ENCODE data around the gene FCN1. TPM values are rescaled to one million over a fixed set of nuclear protein-coding genes. Genes with fewer than 3 reads are reported as not detected.

FCN1 gene
- total RNA-seq, 3 donors from 2014 or later = not detected

DNA sequence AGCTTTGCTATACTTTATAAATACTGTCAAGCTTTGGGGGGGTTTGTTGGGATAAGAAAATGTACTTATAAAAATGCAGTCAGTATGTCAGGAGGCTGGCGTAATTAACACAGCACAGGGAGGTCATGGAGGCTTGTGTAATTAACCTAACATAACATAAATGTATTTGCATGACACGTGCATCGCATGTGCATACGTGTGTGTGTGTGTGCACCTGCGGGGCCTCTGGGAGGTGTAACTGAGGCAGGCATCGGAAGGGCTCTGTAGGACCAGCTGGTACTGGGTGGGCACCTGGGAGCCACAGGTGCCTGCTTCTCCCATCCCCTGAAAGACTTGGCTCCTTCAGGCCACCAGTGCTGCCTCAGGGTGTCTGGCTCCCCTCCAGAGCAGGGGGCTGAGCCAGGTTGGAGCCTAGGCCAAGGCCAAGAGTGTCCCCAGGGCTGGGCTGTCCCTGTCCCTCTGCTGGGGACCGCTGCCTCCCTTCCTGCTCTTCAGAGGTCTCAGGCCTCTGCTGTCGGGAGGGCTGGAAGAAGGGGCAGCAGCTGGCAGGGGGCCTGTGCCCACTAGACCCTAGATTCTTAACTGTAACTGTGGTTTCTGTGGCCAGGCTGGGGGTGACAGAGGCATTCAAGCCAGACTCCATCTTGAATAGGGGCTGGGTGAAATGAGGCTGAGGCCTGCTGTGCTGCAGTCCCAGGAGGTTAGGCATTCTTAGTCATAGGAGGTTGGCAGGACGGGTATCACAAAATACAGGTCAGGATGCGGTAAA lies 28.1 kb downstream of the FCN1 start:
- Mint-ChIP-seq H3K9me3 (no peaks in the 10 kb centered on the region), H3K4me3 (no peak overlapping the region), H3K4me1 (ENCODE audit: low read depth) (peaks cover 1% of the 10 kb centered on the region), H3K27me3 (ENCODE audit: low read depth) (peaks cover 25% of the 10 kb centered on the region), H3K36me3 (ENCODE audit: insufficient read depth) (no peaks in the 10 kb centered on the region)
- DNase-seq (no peak), ATAC-seq (no peak)

DNA sequence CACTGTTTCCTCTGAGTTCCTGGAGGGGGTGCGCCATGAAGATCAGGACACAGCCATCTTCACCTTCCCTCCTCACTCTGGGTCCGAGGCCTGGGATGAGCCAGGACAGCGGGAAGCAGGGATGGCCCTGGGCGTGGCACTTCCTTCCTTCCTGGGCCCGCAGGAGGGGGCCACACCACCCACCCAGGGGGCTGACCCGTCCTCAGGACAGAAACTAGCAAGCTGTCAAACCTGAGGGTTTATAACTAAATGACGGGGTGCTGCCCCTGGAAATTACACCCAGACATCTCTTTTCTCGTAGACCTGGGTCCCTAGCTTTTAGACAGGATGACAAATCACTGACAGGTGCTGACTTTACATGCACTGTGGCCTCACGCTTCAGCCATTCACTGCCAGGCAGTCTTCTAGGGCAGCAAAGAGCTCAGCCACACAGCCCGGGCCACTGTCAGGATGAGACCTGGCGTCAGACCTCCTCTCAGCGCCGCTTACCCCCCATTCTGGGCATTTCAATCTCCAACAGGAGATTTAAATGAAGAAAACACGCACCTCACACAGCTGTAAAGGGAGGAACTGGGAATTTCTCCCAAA lies 29.0 kb downstream of the FCN1 start:
- ATAC-seq (no peak), DNase-seq (no peak)
- Mint-ChIP-seq H3K36me3 (ENCODE audit: insufficient read depth) (no peaks in the 10 kb centered on the region), H3K4me1 (ENCODE audit: low read depth) (peaks cover 1% of the 10 kb centered on the region), H3K9me3 (no peaks in the 10 kb centered on the region), H3K27me3 (ENCODE audit: low read depth) (peaks cover 20% of the 10 kb centered on the region), H3K4me3 (no peak overlapping the region)

DNA sequence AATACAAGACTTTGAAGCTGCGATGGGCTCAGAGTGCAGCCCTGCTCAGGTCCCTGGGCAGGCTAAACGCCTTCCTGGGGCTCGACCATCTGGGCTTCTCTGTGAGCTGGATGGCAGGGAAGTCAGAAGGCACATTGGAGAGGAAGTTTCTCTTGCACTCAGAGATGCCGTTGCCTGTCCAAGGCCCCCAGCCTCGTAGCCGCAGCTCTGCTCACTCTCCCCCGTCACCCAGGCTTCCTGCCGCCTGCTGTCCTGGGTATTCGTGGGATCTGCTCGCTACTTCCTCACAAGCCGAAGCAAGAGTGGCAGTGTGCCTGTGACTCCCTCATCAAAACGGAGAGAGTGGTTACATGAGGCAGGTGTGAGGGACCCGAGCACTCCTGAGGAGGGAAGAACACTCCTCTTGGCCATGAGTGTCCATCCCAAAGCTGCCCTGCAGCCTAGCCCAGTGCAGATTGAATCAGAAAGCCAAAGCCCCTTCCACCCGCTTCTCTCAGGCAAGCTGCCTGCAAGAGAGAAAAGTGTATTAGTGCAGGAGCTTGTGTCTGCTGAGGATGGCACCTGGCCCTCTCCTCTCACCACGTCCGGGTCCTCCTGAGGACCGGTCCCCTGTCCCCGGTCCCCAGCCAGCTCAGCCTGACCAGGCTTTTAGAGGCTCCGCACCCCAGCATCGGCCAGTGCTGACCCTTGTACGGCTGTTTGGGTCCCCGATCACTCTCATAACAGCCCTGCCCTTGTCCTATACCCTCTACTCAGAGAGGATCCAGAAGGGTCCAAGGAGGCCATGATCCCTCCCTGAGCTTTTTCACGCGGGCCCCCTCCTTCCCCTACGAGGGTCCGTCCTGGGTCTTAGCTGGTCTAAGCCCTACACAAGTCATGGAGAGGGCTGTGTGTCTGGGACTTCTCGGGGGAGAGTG lies 29.8 kb downstream of the FCN1 start:
- Mint-ChIP-seq H3K4me3 (no peak overlapping the region), H3K4me1 (ENCODE audit: low read depth) (peaks cover 1% of the 10 kb centered on the region), H3K36me3 (ENCODE audit: insufficient read depth) (no peaks in the 10 kb centered on the region), H3K27me3 (ENCODE audit: low read depth) (peaks cover 18% of the 10 kb centered on the region), H3K9me3 (no peaks in the 10 kb centered on the region)
- DNase-seq (no peak), ATAC-seq (no peak)

DNA sequence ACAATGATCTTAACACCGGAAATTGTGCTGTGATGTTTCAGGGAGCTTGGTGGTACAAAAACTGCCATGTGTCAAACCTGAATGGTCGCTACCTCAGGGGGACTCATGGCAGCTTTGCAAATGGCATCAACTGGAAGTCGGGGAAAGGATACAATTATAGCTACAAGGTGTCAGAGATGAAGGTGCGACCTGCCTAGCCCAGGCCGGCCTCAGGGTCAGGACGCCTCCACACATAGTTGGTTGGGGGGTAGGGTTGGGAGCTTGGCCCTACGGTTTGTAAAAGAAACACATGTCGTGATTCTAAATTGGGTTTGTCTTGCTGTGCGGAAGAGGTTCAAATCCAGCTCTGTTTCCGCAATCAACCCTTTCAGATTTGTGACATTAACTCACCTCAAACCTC lies 30.5 kb downstream of the FCN1 start:
- Mint-ChIP-seq H3K27me3 (ENCODE audit: low read depth) (peaks cover 18% of the 10 kb centered on the region), H3K36me3 (ENCODE audit: insufficient read depth) (no peaks in the 10 kb centered on the region), H3K4me1 (ENCODE audit: low read depth) (peaks cover 1% of the 10 kb centered on the region), H3K4me3 (no peak overlapping the region), H3K9me3 (no peaks in the 10 kb centered on the region)
- DNase-seq = no peak
- ATAC-seq = no peak

DNA sequence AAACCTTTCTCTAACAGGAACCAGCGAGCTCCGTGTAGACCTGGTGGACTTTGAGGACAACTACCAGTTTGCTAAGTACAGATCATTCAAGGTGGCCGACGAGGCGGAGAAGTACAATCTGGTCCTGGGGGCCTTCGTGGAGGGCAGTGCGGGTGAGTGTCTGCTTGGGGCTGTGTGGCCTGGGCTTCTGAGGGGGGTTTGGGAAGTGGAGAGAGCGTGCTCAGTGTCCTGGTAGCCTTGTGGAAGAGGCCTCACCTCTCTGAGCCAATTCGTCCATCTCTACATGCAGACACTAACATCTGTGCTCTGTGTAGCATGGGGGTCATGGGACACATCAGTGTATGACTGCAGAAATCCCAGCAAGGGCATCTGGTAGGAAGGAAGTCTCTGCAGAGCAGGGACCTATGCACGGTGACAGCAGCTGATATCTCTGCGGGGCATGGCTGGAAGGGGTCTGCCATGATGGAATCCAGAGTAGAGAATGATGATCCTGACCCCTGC lies 31.2 kb downstream of the FCN1 start:
- no peak for ATAC-seq
- H3K36me3 Mint-ChIP-seq (ENCODE audit: insufficient read depth) = no peaks in the 10 kb centered on the region

DNA sequence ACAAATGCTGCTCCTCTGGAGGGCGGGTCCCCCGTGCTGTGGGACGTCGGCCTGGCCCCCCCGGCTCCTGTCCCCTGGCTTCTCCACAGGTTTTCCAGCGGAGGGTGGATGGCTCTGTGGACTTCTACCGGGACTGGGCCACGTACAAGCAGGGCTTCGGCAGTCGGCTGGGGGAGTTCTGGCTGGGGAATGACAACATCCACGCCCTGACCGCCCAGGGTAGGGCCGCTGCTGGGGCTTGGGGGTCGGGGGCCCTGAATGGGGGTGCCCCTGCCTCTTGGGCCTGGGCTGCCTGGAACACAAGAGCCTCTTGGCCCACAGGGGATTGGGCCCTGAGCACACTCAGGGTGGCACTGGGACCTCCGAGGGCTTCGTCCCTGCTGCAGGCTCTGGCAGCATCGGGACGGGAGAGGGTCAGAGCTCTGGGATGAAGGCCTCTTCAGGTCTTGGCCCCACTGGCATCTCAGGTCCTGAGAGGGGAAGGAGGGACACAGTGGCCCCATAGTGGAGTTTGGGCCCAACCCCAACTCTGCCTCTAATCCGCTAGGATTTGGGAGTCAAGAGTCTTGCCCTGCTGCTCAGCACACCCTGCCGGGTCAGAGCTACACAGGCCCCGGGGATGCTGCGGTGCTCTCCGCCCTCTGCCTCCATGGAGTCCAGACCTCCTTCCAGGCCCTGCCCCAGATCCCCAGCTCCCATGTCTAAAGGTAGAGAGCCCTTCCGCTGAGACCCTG lies 31.9 kb downstream of the FCN1 start:
- ATAC-seq = no peak
- peaks cover 1% of the 10 kb centered on the region for H3K4me1 Mint-ChIP-seq (ENCODE audit: low read depth)
- H3K27me3 Mint-ChIP-seq (ENCODE audit: low read depth) = peaks cover 13% of the 10 kb centered on the region
- no peaks in the 10 kb centered on the region for H3K36me3 Mint-ChIP-seq (ENCODE audit: insufficient read depth)
- H3K9me3 Mint-ChIP-seq = no peaks in the 10 kb centered on the region
- H3K4me3 Mint-ChIP-seq = no peak overlapping the region
- no peak for DNase-seq

More for the DNA sequence above, 31.2 kb downstream of the FCN1 start:
- H3K27me3 Mint-ChIP-seq (ENCODE audit: low read depth) = peaks cover 13% of the 10 kb centered on the region
- DNase-seq = no peak
- H3K4me1 Mint-ChIP-seq (ENCODE audit: low read depth) = peaks cover 1% of the 10 kb centered on the region
- H3K4me3 Mint-ChIP-seq = no peak overlapping the region
- no peaks in the 10 kb centered on the region for H3K9me3 Mint-ChIP-seq

DNA sequence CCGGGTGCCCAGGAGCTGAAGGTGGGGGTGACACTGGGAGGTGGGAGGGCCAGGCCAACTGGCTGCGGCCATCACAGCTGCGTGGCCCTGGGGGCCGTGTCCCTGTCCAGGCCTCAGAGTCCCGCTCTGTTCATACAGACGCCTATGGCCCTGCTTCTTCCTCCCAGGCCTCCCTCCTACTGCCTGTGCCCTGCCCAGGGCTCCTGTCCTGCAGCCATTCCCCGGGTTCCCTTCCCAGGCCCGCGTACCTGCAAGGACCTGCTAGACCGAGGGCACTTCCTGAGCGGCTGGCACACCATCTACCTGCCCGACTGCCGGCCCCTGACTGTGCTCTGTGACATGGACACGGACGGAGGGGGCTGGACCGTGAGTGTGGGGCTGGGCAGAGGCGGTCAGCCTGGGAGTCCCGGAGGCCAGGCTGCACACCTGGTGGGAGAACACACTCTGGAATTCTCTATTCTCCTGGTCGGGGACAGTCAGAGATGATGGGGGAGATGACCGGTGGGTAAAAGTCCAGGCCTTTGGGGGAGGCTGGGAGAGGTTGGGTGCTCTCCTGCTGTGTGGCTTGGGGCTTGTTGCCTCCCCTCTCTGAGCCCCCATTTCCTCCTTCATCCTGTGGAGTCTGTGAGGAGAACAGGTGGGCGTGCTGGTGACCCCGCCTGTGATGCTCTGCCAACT lies 32.6 kb downstream of the FCN1 start:
- peaks cover 1% of the 10 kb centered on the region for H3K4me1 Mint-ChIP-seq (ENCODE audit: low read depth)
- H3K9me3 Mint-ChIP-seq = no peaks in the 10 kb centered on the region
- no peaks in the 10 kb centered on the region for H3K36me3 Mint-ChIP-seq (ENCODE audit: insufficient read depth)
- no peak for DNase-seq
- H3K4me3 Mint-ChIP-seq = no peak overlapping the region
- H3K27me3 Mint-ChIP-seq (ENCODE audit: low read depth) = peaks cover 13% of the 10 kb centered on the region
- no peak for ATAC-seq

DNA sequence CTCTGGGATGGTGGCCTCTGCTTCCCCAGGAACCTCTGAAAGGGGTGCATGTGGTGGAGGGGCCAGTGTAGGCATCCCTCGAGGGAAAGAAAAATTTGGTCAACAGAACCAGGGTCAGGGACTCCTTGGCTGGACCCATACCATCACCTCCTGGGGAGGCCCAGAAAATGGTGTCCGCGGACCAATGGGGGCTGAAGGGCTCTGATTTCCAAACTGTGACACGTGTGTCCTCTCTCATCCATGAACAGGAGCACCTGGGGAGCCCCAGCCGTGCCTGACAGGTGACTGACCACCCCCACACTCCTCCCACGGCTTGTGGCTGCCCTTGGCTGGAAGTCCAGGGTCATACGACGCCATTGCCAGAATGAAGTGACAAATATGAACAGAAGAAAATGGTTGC lies 33.2 kb downstream of the FCN1 start:
- peaks cover 1% of the 10 kb centered on the region for H3K4me1 Mint-ChIP-seq (ENCODE audit: low read depth)
- DNase-seq (no peak), ATAC-seq (no peak)
- no peaks in the 10 kb centered on the region for H3K9me3 Mint-ChIP-seq
- H3K36me3 Mint-ChIP-seq (ENCODE audit: insufficient read depth) = no peaks in the 10 kb centered on the region
- H3K27me3 Mint-ChIP-seq (ENCODE audit: low read depth) = peaks cover 13% of the 10 kb centered on the region
- no peak overlapping the region for H3K4me3 Mint-ChIP-seq

DNA sequence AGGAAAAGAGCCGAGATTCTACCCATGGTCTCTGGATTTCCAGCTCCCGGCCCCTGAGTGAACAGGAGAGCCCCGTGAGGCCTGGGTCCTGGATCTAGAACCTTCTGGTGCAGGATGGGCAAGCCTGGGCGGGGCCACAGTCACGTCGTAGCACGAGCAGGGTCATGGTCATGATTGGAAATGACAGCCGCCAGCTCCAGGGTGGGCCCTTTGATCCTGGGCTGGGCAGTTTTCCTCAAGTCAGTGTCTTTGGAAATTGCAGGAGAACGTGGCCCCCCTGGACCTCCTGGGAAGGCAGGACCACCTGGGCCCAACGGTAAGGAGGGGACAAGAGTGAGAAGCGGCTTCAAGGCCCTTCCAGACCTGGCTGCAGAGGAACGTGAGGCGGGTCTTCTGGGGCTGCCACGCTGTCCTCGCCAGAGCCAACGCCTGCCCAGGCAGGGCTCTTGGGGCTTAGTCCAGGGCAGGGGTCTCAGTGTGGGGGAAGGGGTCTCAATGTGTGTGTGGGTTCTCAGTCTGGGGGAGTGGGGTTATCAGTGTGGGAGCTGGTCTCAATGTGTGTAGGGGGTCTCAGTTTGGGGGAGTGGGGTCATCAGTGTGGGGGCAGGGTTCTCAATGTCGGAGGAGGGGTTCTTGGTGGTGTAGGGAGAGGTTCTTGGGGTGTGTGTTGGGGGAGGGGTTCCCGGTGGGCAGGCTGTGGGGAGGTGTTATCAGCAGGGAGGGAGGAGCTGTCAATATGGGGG lies 34.5 kb downstream of the FCN1 start:
- ATAC-seq (no peak), DNase-seq (no peak)
- no peaks in the 10 kb centered on the region for H3K9me3 Mint-ChIP-seq
- H3K36me3 Mint-ChIP-seq (ENCODE audit: insufficient read depth) = no peaks in the 10 kb centered on the region
- H3K27me3 Mint-ChIP-seq (ENCODE audit: low read depth) = peaks cover 13% of the 10 kb centered on the region
- no peak overlapping the region for H3K4me3 Mint-ChIP-seq
- peaks cover 1% of the 10 kb centered on the region for H3K4me1 Mint-ChIP-seq (ENCODE audit: low read depth)

DNA sequence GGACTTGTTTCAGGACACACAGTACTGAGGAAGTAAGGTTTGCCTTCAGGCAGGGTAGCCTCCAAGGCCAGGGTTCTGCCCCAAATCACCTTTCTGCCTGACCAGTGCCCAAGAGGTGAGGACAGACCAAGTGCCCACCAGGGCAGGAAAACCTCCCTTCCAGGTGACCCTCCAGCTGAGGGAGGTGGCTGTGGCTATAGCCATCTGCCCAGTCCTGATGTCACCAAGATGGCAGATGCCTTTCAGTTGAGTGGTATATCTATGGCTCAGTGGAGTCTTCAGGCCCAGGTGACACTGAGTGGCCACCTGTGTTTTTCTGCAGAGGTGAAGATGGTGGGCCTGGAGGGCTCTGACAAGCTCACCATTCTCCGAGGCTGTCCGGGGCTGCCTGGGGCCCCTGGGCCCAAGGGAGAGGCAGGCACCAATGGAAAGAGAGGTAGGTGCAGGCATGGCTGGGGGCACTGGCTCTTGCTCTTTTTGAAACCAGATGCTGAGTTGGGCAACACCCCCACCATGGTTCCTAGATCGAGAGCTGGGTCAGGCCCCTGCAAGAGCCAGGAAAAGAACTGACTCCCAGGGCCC lies 35.4 kb downstream of the FCN1 start:
- no peak for ATAC-seq

DNA sequence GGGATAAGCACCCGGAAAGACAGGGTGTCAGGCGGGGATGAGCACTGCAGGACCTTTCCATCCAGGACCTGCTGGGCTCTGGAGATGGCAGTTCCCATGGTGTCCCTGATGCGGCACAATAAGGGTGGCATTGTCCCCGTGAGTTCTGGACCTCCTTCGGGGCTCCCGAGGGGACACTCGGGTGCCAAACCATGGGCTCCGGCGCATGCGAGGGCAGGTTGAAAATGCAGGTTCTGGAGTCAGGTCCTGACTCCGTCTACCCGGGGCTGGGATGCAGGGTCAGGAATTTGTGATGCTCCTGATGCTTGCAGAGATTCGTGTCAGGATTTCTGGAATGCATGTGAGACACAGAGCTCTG lies 36.4 kb downstream of the FCN1 start:
- DNase-seq (no peak), ATAC-seq (no peak)
- Mint-ChIP-seq H3K4me3 (no peak overlapping the region), H3K9me3 (no peaks in the 10 kb centered on the region), H3K27me3 (ENCODE audit: low read depth) (peaks cover 4% of the 10 kb centered on the region), H3K36me3 (ENCODE audit: insufficient read depth) (no peaks in the 10 kb centered on the region), H3K4me1 (ENCODE audit: low read depth) (no peaks in the 10 kb centered on the region)

More for the DNA sequence above, 35.4 kb downstream of the FCN1 start:
- no peaks in the 10 kb centered on the region for H3K9me3 Mint-ChIP-seq
- DNase-seq = no peak
- H3K4me1 Mint-ChIP-seq (ENCODE audit: low read depth) = no peaks in the 10 kb centered on the region
- peaks cover 8% of the 10 kb centered on the region for H3K27me3 Mint-ChIP-seq (ENCODE audit: low read depth)
- no peaks in the 10 kb centered on the region for H3K36me3 Mint-ChIP-seq (ENCODE audit: insufficient read depth)
- no peak overlapping the region for H3K4me3 Mint-ChIP-seq

DNA sequence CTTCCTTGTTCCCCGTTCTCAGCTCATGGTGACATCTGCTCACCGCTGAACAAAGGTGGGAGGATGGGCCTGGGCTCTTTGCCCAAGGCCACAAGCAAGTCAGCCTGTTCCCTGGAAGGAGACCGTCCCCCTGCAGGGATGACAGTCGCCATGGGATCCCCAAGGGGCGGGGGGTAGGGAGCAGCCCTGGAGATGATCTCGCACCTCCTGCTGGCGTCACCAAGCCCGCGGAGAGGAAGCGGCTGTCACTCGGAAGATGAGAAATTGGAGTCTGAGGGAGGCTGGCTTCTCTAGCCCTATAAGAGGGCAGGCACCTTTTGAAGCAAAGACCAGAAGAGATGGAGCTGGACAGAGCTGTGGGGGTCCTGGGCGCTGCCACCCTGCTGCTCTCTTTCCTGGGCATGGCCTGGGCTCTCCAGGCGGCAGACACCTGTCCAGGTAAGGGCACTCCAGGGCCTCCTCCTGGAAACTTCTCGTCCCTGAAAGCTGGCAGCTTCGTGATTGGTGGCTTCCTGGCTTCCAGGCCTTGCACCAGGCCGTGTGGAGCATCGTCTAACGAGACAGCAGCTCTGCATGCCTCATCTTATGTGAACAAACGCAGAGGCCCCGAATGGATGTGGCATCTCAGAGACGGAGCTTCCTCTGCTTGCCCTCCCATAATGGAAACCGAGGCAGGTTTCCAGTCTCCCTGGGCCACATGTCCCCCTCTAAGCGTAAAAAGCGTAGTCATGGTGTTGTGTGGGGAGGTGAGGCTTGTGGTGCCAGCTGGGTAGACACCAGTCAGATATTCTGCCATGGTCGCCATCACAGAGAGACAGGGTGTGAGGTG lies 37.0 kb downstream of the FCN1 start, which contains the start of gene FCN2:
Gene FCN2 (plus strand): TSS at position 327 of the 829 bp plus-strand sequence. CDS start 12 bp downstream, at position 339.
- Mint-ChIP-seq H3K4me3 (no peak within 1 kb of the TSS), H3K27me3 (ENCODE audit: low read depth) (peaks cover 2% of the 10 kb centered on the region), H3K9me3 (no peaks in the 10 kb centered on the region), H3K36me3 (ENCODE audit: insufficient read depth) (no peaks in the 10 kb centered on the region), H3K4me1 (ENCODE audit: low read depth) (no peaks in the 10 kb centered on the region)
- DNase-seq (no peak), ATAC-seq (no peak)
